HCT116 (cell line): Measurements from ENCODE around the gene STX2. TPM values are rescaled to one million over a fixed set of nuclear protein-coding genes. Genes with fewer than 3 reads are reported as not detected.

Experiments used
- ATAC-seq: fragments of 200-7000 bp; cut with Tn5 transposase; 2 replicates; pipeline ENCODE4 v1.9.1; 2020; ENCODE audit warnings: mild to moderate bottlenecking, moderate library complexity
- BruUV-seq: library from RNA; stranded (reverse); fragments of 400-500 nt; replicated peaks from 2 replicates; lab custom pipeline; 2021; lab: Mats Ljungman, UMichigan
- CTCF ChIA-PET: fragments of 300-600 bp; sonication (Branson Sonifier 250); formaldehyde crosslinking; loops from one replicate; lab custom pipeline; 2021; ENCODE audit warnings: antibody characterized with exemption; lab: Charles Lee
- POLR2A ChIA-PET: fragments of 300-600, 350-600 bp; sonication (Branson Sonifier 250); formaldehyde crosslinking; loops from one replicate; lab custom pipeline; 2021; ENCODE audit warnings: antibody characterized with exemption; lab: Charles Lee
- RAD21 ChIA-PET, 2 experiments: fragments of 300-600 bp; sonication (Branson Sonifier 250); formaldehyde crosslinking; loops; one replicate each; lab custom pipeline; 2023; ENCODE audit warnings: low total read pairs in 2 of 2; ENCODE audit not compliant: uncharacterized antibody in 2 of 2, unreplicated experiment in 2 of 2, low non-redundant PET in 1 of 2; lab: Charles Lee
- DNase-seq: peaks from one replicate; pipeline ENCODE4 v3.0.0-alpha.2; 2010; ENCODE audit warnings: low read depth, low spot score
- H2AFZ ChIP-seq: fragments of 200-600 bp; shearing (Covaris generic), sonication (generic); 2 replicates; pipeline ENCODE4 v1.6.1; 2017; ENCODE audit warnings: low read depth, mixed run types, mixed read lengths, antibody characterized with exemption, low read length; ENCODE audit not compliant: poor library complexity, severe bottlenecking
- H3K27ac ChIP-seq: 2 replicates; pipeline ENCODE4 v1.5.1; 2012; ENCODE audit warnings: low read depth, low read length
- H3K27me3 ChIP-seq: fragments of 200-600 bp; sonication (generic); 2 replicates; pipeline ENCODE4 v1.6.1; 2016; ENCODE audit warnings: mixed run types, low read length, mixed read lengths; ENCODE audit not compliant: insufficient read depth
- H3K36me3 ChIP-seq, 2 experiments: fragments of 200-500 bp in 1 of 2; fragments of 200-600 bp in 1 of 2; sonication (Bioruptor generic) in 1 of 2; sonication (generic) in 1 of 2; 2 replicates each; pipeline versions ENCODE4 v1.5.1 to v1.6.1; 2014 to 2016; ENCODE audit warnings: low read length in 2 of 2, inconsistent platforms in 1 of 2, mixed read lengths in 1 of 2, mixed run types in 1 of 2; ENCODE audit not compliant: insufficient read depth in 2 of 2, control insufficient read depth in 1 of 2
- H3K4me1 ChIP-seq, 2 experiments: fragments of 200-600 bp in 1 of 2; sonication (generic) in 1 of 2; 2 replicates each; pipeline versions ENCODE4 v1.5.1 to v1.6.1; 2012 to 2017; ENCODE audit warnings: low read length in 2 of 2, inconsistent platforms in 1 of 2, mild to moderate bottlenecking in 1 of 2, mixed read lengths in 1 of 2, mixed run types in 1 of 2, moderate library complexity in 1 of 2; ENCODE audit not compliant: insufficient read depth in 2 of 2, control insufficient read depth in 1 of 2
- H3K4me2 ChIP-seq: fragments of 200-600 bp; sonication (generic); 2 replicates; pipeline ENCODE4 v1.6.1; 2017; ENCODE audit warnings: mixed run types, low read length, mixed read lengths
- H3K4me3 ChIP-seq, 2 experiments: fragments of 200-600 bp in 1 of 2; sonication (generic) in 1 of 2; replicated peaks in 1 of 2; 2 replicates each; pipeline ENCODE4 v1.5.1; 2011 to 2016; ENCODE audit warnings: low read length in 2 of 2, control low read depth in 1 of 2, low read depth in 1 of 2, mild to moderate bottlenecking in 1 of 2, mixed read lengths in 1 of 2, mixed run types in 1 of 2
- H3K79me2 ChIP-seq: fragments of 200-600 bp; sonication (generic); 2 replicates; pipeline ENCODE4 v1.6.1; 2017; ENCODE audit warnings: mild to moderate bottlenecking, mixed run types, low read length, moderate library complexity, mixed read lengths; ENCODE audit not compliant: insufficient read depth
- H3K9ac ChIP-seq: fragments of 200-600 bp; sonication (generic); 2 replicates; pipeline ENCODE4 v1.6.1; 2016; ENCODE audit warnings: low read length, mixed read lengths
- H3K9me2 ChIP-seq: fragments of 200-600 bp; sonication (generic), shearing (Covaris generic); 2 replicates; pipeline ENCODE4 v1.6.1; 2017; ENCODE audit warnings: mixed run types, mild to moderate bottlenecking, moderate library complexity; ENCODE audit not compliant: insufficient read depth
- H3K9me3 ChIP-seq, 2 experiments: fragments of 200-500 bp in 1 of 2; fragments of 200-600 bp in 1 of 2; sonication (Bioruptor generic) in 1 of 2; sonication (generic) in 1 of 2; 2 replicates each; pipeline ENCODE4 v1.6.1; 2014 to 2017; ENCODE audit warnings: low read length in 2 of 2, mixed read lengths in 2 of 2, inconsistent platforms in 1 of 2, low read depth in 1 of 2, mild to moderate bottlenecking in 1 of 2, mixed run types in 1 of 2, moderate library complexity in 1 of 2; ENCODE audit not compliant: control insufficient read depth in 1 of 2, insufficient read depth in 1 of 2
- H4K20me1 ChIP-seq: fragments of 200-600 bp; sonication (generic), shearing (Covaris generic); 2 replicates; pipeline ENCODE4 v1.6.1; 2017; ENCODE audit warnings: mixed run types, mild to moderate bottlenecking, moderate library complexity; ENCODE audit not compliant: insufficient read depth
- CEBPB ChIP-seq: IDR thresholded peaks from 2 replicates; pipeline ENCODE4 v1.6.1; 2012; ENCODE audit warnings: low read depth
- EGR1 ChIP-seq: IDR thresholded peaks from 2 replicates; pipeline ENCODE4 v1.6.1; 2012; ENCODE audit warnings: low read depth
- ELF1 ChIP-seq: IDR thresholded peaks from 2 replicates; pipeline ENCODE4 v1.6.1; 2012; ENCODE audit warnings: low read depth, borderline replicate concordance
- EZH2phosphoT487 ChIP-seq: fragments of 200-600 bp; IDR thresholded peaks from 2 replicates; pipeline ENCODE4 v1.6.1; 2018; ENCODE audit warnings: antibody characterized with exemption, borderline replicate concordance
- FOSL1 ChIP-seq: IDR thresholded peaks from 2 replicates; pipeline ENCODE4 v1.6.1; 2012; ENCODE audit warnings: low read depth
- JUND ChIP-seq: IDR thresholded peaks from 2 replicates; pipeline ENCODE4 v1.6.1; 2012
- POLR2A ChIP-seq: IDR thresholded peaks from 2 replicates; pipeline ENCODE4 v1.7.0; 2011; ENCODE audit warnings: borderline replicate concordance; ENCODE audit not compliant: insufficient read depth, insufficient read length; ENCODE audit errors: extremely low read depth
- POLR2AphosphoS5 ChIP-seq: IDR thresholded peaks from 2 replicates; pipeline ENCODE4 v1.6.1; 2011; ENCODE audit warnings: mild to moderate bottlenecking, low read depth, low read length, moderate library complexity
- RAD21 ChIP-seq: IDR thresholded peaks from 2 replicates; pipeline ENCODE4 v1.6.1; 2012; ENCODE audit warnings: low read depth, mild to moderate bottlenecking
- SP1 ChIP-seq: IDR thresholded peaks from 2 replicates; pipeline ENCODE4 v1.6.1; 2012; ENCODE audit warnings: low read depth
- SRF ChIP-seq: IDR thresholded peaks from 2 replicates; pipeline ENCODE4 v1.6.1; 2012; ENCODE audit warnings: low read depth
- TCF7L2 ChIP-seq: IDR thresholded peaks from 2 replicates; pipeline ENCODE4 v1.7.0; 2011; ENCODE audit warnings: borderline replicate concordance, inconsistent platforms; ENCODE audit not compliant: insufficient read depth, insufficient read length; ENCODE audit errors: extremely low read depth
- YY1 ChIP-seq: IDR thresholded peaks from 2 replicates; pipeline ENCODE4 v1.6.1; 2011; ENCODE audit warnings: low read length, low read depth, moderate library complexity, mild to moderate bottlenecking; ENCODE audit not compliant: insufficient replicate concordance; ENCODE audit errors: extremely low read depth
- ZFX ChIP-seq: fragments of 450-650 bp; IDR thresholded peaks from 2 replicates; pipeline ENCODE4 v1.6.1; 2017
- ZNF274 ChIP-seq: fragments of 200-500 bp; sonication (Bioruptor generic); IDR thresholded peaks from 2 replicates; pipeline ENCODE4 v1.6.1; 2014; ENCODE audit warnings: mild to moderate bottlenecking, low read depth, low read length, inconsistent platforms
- intact Hi-C: fragments of 100-400 bp; cut with micrococcal nuclease; formaldehyde crosslinking; loops from 2 replicates; pipeline ENCODE4 v1.10.0; 2022
- total RNA-seq: library from RNA; stranded (reverse); gene quantifications from one replicate; pipeline ENCODE4 v1.2.1, GENCODE V29; 2021; ENCODE audit not compliant: unreplicated experiment
- TF ChIP-seq, protein P1 (sequence below): IDR thresholded peaks from 2 replicates; pipeline ENCODE4 v1.6.1; 2012
- TF ChIP-seq, protein P2 (sequence below): IDR thresholded peaks from 2 replicates; pipeline ENCODE4 v1.6.1; 2012
- TF ChIP-seq, protein P3 (sequence below): IDR thresholded peaks from 2 replicates; pipeline ENCODE4 v1.6.1; 2011; ENCODE audit warnings: mild to moderate bottlenecking, low read length, moderate library complexity; ENCODE audit not compliant: insufficient replicate concordance; ENCODE audit errors: extremely low read depth
- TF ChIP-seq, protein P4 (sequence below): IDR thresholded peaks from 2 replicates; pipeline ENCODE4 v1.6.1; 2012; ENCODE audit warnings: low read depth

Gene STX2
- total RNA-seq, 1 experiment from 2014 or later = 19.2 TPM

DNA sequence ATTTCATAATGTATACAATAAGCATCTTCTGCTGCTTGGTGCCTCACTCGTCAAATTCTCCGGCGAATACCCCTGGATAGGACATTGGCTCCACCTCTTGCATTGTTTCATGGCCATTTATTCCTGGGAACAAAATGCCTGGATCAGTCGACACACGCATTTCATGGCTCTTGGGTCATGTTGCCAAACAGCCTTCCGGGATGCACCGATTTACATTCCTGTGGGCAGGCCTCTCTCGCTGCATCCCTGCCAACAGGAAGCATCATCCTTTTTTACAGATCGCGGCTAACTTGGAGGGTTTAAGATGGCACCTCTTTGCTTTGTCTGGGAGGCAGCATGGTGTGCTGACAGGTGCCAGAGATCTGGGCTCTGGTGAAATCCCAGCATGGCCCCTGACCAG lies 90.3 kb downstream of the STX2 start:
- Histone ChIP-seq H3K27me3 (peaks cover 16% of the 10 kb centered on the region), H3K4me2 (no peak overlapping the region), H3K9me2 (no peaks in the 10 kb centered on the region), H3K79me2 (no peaks in the 10 kb centered on the region), H3K9ac (no peak overlapping the region), H3K9me3 (no peaks in the 10 kb centered on the region), H3K4me1 (no peaks in the 10 kb centered on the region), H3K36me3 (no peaks in the 10 kb centered on the region), H3K27ac (no peak overlapping the region), H4K20me1 (no peaks in the 10 kb centered on the region), H2AFZ (no peak overlapping the region), H3K4me3 (no peak overlapping the region)
- ChIA-PET RAD21 (no interaction called here), CTCF (interaction anchor here (1.1 kb wide), 1 partner anchor 10 kb away, joined by 6 read pairs; no protein-coding TSS in a partner anchor), POLR2A (no interaction called here)
- ATAC-seq (no peak), DNase-seq (no peak)
- BruUV-seq = no TSS peak
- TF ChIP-seq EZH2phosphoT487 (no peak), JUND (no peak), RAD21 (no peak), ZNF274 (no peak), ZFX (no peak), CEBPB (no peak), ELF1 (no peak), POLR2A (no peak), POLR2AphosphoS5 (no peak), FOSL1 (no peak), SP1 (no peak), EGR1 (no peak), SRF (no peak), TCF7L2 (no peak), YY1 (no peak)
- TF ChIP-seq, protein P1, sequence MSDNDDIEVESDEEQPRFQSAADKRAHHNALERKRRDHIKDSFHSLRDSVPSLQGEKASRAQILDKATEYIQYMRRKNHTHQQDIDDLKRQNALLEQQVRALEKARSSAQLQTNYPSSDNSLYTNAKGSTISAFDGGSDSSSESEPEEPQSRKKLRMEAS = no peak
- TF ChIP-seq, protein P2, sequence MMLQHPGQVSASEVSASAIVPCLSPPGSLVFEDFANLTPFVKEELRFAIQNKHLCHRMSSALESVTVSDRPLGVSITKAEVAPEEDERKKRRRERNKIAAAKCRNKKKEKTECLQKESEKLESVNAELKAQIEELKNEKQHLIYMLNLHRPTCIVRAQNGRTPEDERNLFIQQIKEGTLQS = no peak
- TF ChIP-seq, protein P3, sequence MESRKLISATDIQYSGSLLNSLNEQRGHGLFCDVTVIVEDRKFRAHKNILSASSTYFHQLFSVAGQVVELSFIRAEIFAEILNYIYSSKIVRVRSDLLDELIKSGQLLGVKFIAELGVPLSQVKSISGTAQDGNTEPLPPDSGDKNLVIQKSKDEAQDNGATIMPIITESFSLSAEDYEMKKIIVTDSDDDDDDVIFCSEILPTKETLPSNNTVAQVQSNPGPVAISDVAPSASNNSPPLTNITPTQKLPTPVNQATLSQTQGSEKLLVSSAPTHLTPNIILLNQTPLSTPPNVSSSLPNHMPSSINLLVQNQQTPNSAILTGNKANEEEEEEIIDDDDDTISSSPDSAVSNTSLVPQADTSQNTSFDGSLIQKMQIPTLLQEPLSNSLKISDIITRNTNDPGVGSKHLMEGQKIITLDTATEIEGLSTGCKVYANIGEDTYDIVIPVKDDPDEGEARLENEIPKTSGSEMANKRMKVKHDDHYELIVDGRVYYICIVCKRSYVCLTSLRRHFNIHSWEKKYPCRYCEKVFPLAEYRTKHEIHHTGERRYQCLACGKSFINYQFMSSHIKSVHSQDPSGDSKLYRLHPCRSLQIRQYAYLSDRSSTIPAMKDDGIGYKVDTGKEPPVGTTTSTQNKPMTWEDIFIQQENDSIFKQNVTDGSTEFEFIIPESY = no peak
- TF ChIP-seq, protein P4, sequence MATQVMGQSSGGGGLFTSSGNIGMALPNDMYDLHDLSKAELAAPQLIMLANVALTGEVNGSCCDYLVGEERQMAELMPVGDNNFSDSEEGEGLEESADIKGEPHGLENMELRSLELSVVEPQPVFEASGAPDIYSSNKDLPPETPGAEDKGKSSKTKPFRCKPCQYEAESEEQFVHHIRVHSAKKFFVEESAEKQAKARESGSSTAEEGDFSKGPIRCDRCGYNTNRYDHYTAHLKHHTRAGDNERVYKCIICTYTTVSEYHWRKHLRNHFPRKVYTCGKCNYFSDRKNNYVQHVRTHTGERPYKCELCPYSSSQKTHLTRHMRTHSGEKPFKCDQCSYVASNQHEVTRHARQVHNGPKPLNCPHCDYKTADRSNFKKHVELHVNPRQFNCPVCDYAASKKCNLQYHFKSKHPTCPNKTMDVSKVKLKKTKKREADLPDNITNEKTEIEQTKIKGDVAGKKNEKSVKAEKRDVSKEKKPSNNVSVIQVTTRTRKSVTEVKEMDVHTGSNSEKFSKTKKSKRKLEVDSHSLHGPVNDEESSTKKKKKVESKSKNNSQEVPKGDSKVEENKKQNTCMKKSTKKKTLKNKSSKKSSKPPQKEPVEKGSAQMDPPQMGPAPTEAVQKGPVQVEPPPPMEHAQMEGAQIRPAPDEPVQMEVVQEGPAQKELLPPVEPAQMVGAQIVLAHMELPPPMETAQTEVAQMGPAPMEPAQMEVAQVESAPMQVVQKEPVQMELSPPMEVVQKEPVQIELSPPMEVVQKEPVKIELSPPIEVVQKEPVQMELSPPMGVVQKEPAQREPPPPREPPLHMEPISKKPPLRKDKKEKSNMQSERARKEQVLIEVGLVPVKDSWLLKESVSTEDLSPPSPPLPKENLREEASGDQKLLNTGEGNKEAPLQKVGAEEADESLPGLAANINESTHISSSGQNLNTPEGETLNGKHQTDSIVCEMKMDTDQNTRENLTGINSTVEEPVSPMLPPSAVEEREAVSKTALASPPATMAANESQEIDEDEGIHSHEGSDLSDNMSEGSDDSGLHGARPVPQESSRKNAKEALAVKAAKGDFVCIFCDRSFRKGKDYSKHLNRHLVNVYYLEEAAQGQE = no peak
- intact Hi-C loops = loop anchor here (1.0 to 10.0 kb wide), 5 partner anchors 86 to 722 kb away; no protein-coding TSS in a partner anchor
